ENCODE data around the gene ZFP64. TPM values are rescaled to one million over a fixed set of nuclear protein-coding genes. Genes with fewer than 3 reads are reported as not detected.

Gene ZFP64
- total RNA-seq, 2 donors from 2014 or later: 7.3 to 9.1 TPM

DNA sequence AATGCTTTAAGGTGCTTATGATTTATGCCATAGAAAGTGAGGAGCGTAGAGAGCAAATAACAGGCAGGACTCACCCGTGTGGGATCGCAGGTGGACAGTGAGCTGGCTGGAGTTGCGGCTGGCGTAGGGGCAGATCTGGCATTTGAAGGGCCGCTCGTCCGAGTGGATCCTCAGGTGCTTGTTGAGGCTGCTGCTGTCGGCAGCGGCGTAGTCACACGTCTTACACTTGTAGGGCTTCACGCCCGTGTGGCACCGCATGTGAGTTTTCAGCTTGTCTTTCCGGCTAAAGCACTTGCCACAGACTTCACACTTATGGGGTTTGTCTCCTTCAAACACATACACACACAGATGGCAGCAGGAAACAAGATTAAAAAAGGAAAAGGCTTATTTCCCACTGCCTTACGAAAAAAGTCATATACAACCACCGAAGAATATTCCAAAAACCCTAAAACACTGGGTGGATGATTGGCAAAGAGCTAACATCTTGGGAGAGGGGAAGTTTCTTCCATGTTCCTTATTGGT, 31.5 kb downstream of the ZFP64 start:
- H3K4me3 ChIP-seq: no peak overlapping the region
- TF ChIP-seq, protein P1, sequence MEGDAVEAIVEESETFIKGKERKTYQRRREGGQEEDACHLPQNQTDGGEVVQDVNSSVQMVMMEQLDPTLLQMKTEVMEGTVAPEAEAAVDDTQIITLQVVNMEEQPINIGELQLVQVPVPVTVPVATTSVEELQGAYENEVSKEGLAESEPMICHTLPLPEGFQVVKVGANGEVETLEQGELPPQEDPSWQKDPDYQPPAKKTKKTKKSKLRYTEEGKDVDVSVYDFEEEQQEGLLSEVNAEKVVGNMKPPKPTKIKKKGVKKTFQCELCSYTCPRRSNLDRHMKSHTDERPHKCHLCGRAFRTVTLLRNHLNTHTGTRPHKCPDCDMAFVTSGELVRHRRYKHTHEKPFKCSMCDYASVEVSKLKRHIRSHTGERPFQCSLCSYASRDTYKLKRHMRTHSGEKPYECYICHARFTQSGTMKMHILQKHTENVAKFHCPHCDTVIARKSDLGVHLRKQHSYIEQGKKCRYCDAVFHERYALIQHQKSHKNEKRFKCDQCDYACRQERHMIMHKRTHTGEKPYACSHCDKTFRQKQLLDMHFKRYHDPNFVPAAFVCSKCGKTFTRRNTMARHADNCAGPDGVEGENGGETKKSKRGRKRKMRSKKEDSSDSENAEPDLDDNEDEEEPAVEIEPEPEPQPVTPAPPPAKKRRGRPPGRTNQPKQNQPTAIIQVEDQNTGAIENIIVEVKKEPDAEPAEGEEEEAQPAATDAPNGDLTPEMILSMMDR (IDR thresholded peaks at IDR 0.05): no peak
- H3K27me3 ChIP-seq: no peaks in the 10 kb centered on the region
- H3K27ac ChIP-seq: no peak overlapping the region
- H3K9me3 ChIP-seq: peaks cover 0 to 8% of the 10 kb centered on the region in 2 donors
- H3K4me1 ChIP-seq: no peaks in the 10 kb centered on the region
- no peak for DNase-seq (ENCODE audit: low spot score)
- peaks cover 40% of the 10 kb centered on the region for H3K36me3 ChIP-seq

DNA sequence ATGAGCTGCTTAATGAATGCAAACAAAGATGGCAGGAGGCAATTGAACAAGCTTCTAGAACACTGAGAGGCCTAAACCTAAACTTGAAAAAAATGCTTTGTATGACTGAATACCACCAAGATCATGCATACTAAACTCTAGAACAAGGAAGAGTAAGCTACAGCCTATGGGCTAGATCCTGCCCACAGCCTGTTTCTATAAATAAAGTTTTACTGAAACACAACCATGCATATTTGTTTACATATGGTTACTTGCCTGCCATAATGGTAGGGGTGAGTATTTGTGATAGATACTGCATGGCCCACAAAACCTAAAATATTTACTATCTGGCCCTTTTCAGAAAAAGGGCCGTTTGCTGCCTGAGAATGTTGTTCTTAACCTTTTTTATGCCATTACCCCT, 37.0 kb downstream of the ZFP64 start:
- H3K36me3 ChIP-seq: peaks cover 42% of the 10 kb centered on the region
- no peaks in the 10 kb centered on the region for H3K27me3 ChIP-seq
- TF ChIP-seq, protein P1 (IDR thresholded peaks at IDR 0.05): no peak
- no peaks in the 10 kb centered on the region for H3K4me1 ChIP-seq
- no peak overlapping the region for H3K27ac ChIP-seq
- H3K9me3 ChIP-seq: peaks cover 0 to 8% of the 10 kb centered on the region in 2 donors
- no peak for DNase-seq (ENCODE audit: low spot score)
- H3K4me3 ChIP-seq: no peak overlapping the region

DNA sequence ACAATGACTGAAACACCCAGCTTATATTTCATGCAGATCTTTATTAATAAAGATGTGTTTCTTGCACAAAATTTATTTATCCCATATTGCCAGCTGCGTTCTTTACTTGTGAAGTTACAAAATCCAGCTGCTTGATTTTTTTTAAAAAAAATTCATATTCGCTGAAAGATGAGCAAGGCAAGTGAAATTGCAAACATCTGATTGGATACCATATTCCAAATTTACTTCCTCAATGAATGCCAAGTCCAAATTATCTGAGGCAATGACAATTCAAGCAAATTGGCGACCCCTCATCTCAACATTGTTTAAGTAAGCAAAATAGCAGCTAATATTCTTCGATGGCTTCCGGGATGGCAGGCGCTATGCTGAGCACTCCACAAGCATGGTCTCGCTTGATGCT, 37.7 kb downstream of the ZFP64 start:
- no peaks in the 10 kb centered on the region for H3K27me3 ChIP-seq
- H3K4me3 ChIP-seq: no peak overlapping the region
- H3K9me3 ChIP-seq: peaks cover 0 to 8% of the 10 kb centered on the region in 2 donors
- peaks cover 35% of the 10 kb centered on the region for H3K36me3 ChIP-seq
- H3K27ac ChIP-seq: no peak overlapping the region
- H3K4me1 ChIP-seq: no peaks in the 10 kb centered on the region
- TF ChIP-seq, protein P1 (IDR thresholded peaks at IDR 0.05): no peak
- no peak for DNase-seq (ENCODE audit: low spot score)

DNA sequence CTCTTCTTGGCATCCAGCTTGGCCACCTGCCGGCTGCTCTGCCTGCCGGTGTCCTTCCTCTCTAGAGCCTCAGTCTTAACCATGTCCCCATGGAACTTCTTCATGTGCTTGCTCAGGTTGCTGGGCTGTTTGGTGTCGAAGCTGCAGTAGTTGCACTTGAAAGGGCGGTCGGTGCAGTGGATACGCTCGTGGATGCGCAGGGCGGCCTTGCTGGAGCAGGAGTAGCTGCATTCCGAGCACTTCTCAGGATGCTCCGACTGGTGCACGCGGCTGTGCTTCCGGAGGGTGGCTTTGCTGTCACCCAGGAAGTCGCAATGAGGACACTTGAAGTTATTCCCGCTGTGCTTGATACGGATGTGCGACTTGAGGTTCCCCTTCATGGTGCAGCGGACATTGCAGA, 38.7 kb downstream of the ZFP64 start:
- H3K4me3 ChIP-seq: no peak overlapping the region
- H3K27me3 ChIP-seq: no peaks in the 10 kb centered on the region
- H3K9me3 ChIP-seq: peaks cover 0 to 7% of the 10 kb centered on the region in 2 donors
- no peak overlapping the region for H3K27ac ChIP-seq
- H3K4me1 ChIP-seq: no peaks in the 10 kb centered on the region
- no peak for DNase-seq (ENCODE audit: low spot score)
- H3K36me3 ChIP-seq: peaks cover 25% of the 10 kb centered on the region
- TF ChIP-seq, protein P1 (IDR thresholded peaks at IDR 0.05): no peak

DNA sequence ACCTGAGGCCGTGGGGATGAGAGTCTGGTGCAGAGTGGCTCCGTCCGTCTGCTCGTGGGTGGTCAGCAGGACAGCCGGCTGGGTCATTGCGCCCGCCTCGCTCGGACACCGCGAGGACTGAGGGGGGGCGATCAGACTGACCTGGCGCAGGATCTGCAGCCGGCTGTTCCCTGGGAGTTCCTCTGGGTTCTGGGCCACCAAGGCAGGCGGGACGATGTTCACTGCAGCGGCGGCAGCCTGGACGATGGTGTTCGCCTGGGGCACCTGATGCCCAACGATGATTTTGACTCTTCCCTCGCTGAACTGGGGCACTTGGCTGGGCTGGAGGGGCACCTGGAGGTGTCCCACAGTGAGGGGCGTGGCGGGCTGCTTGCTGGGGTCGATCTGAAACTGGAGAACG, 39.2 kb downstream of the ZFP64 start:
- Histone ChIP-seq H3K9me3 (peaks cover 0 to 2% of the 10 kb centered on the region in 2 donors), H3K27me3 (no peaks in the 10 kb centered on the region), H3K27ac (no peak overlapping the region), H3K4me1 (no peaks in the 10 kb centered on the region), H3K36me3 (peaks cover 20% of the 10 kb centered on the region), H3K4me3 (no peak overlapping the region)
- TF ChIP-seq, protein P1 (IDR thresholded peaks at IDR 0.05): no peak
- DNase-seq (ENCODE audit: low spot score): no peak
